Endothelial cell of umbilical vein (primary cell): ENCODE measurements around the gene RBM6. TPM values are rescaled to one million over a fixed set of nuclear protein-coding genes. Genes with fewer than 3 reads are reported as not detected.

Experiments
- BruUV-seq: library from RNA; stranded (reverse); fragments of 400-500 nt; replicated peaks from 2 replicates; lab custom pipeline; 2021; lab: Mats Ljungman, UMichigan
- CTCF ChIA-PET: fragments of 300-600, 350-600 bp; sonication (Branson Sonifier 250); formaldehyde crosslinking; loops from one replicate; lab custom pipeline; 2021; ENCODE audit warnings: antibody characterized with exemption, inconsistent platforms; lab: Charles Lee
- POLR2A ChIA-PET: fragments of 300-600, 350-600 bp; sonication (Branson Sonifier 250); formaldehyde crosslinking; loops from one replicate; lab custom pipeline; 2021; ENCODE audit warnings: antibody characterized with exemption, inconsistent platforms; lab: Charles Lee
- DNase-seq: peaks from one replicate; pipeline ENCODE4 v3.0.0-alpha.2; 2011; ENCODE audit warnings: low read depth, low spot score
- FAIRE-seq: peaks from 2 replicates; lab custom pipeline; 2011; peaks lifted over from hg19 to GRCh38; lab: Jason Lieb, UNC
- H2AFZ ChIP-seq: 2 replicates; pipeline ENCODE4 v1.6.0; 2012; ENCODE audit warnings: low read depth, low read length, control low read depth, inconsistent platforms
- H3K27ac ChIP-seq: 2 replicates; pipeline ENCODE4 v1.5.1; 2011; ENCODE audit warnings: low read depth, mild to moderate bottlenecking, control low read depth, low read length, moderate library complexity; ENCODE audit not compliant: insufficient read depth
- H3K27me3 ChIP-seq, 2 experiments: 2 replicates each; pipeline versions ENCODE4 v1.6.0 to v1.6.1; 2011; ENCODE audit warnings: low read length in 2 of 2, mixed read lengths in 1 of 2; ENCODE audit not compliant: control insufficient read depth in 2 of 2, insufficient read depth in 2 of 2
- H3K36me3 ChIP-seq, 2 experiments: 2 replicates in 1 of 2; 3 replicates in 1 of 2; pipeline ENCODE4 v1.5.1; 2011; ENCODE audit warnings: low read length in 2 of 2, mild to moderate bottlenecking in 1 of 2, moderate library complexity in 1 of 2; ENCODE audit not compliant: control insufficient read depth in 2 of 2, insufficient read depth in 2 of 2; ENCODE audit errors: extremely low read depth in 1 of 2
- H3K4me1 ChIP-seq: 3 replicates; pipeline ENCODE4 v1.5.1; 2011; ENCODE audit warnings: mild to moderate bottlenecking, low read length; ENCODE audit not compliant: control insufficient read depth, insufficient read depth; ENCODE audit errors: extremely low read depth
- H3K4me2 ChIP-seq: 2 replicates; pipeline ENCODE4 v1.6.1; 2011; ENCODE audit warnings: low read length, control low read depth, mixed read lengths; ENCODE audit not compliant: insufficient read depth
- H3K4me3 ChIP-seq, 3 experiments: fragments of 200-600 bp in 1 of 3; sonication (generic), shearing (Covaris generic) in 1 of 3; replicated peaks in 1 of 3; 2 replicates each; pipeline ENCODE4 v1.5.1; 2011 to 2016; ENCODE audit warnings: control low read depth in 3 of 3, low read length in 3 of 3, mild to moderate bottlenecking in 2 of 3, inconsistent platforms in 1 of 3, low read depth in 1 of 3, moderate library complexity in 1 of 3; ENCODE audit not compliant: insufficient read depth in 1 of 3
- H3K79me2 ChIP-seq: 2 replicates; pipeline ENCODE4 v1.6.0; 2012; ENCODE audit warnings: low read length, inconsistent platforms; ENCODE audit not compliant: control insufficient read depth, insufficient read depth
- H3K9ac ChIP-seq: replicated peaks from 2 replicates; pipeline ENCODE3; 2011; ENCODE audit warnings: low read length, control low read depth; ENCODE audit not compliant: insufficient read depth; ENCODE audit errors: extremely low read depth
- H3K9me1 ChIP-seq: replicated peaks from 3 replicates; pipeline ENCODE4 v1.6.0; 2011; ENCODE audit warnings: mild to moderate bottlenecking, low read length; ENCODE audit not compliant: control insufficient read depth, insufficient read depth; ENCODE audit errors: extremely low read depth
- H3K9me3 ChIP-seq: replicated peaks from 2 replicates; pipeline ENCODE4 v1.5.1; 2012; ENCODE audit warnings: low read length, inconsistent platforms; ENCODE audit not compliant: control insufficient read depth, insufficient read depth
- H4K20me1 ChIP-seq: replicated peaks from 2 replicates; pipeline ENCODE3; 2011; ENCODE audit warnings: mild to moderate bottlenecking, low read length; ENCODE audit not compliant: control insufficient read depth, insufficient read depth; ENCODE audit errors: extremely low read depth
- EZH2 ChIP-seq: IDR thresholded peaks from 2 replicates; pipeline ENCODE4 v1.6.1; 2012; ENCODE audit warnings: borderline replicate concordance, low read depth, mild to moderate bottlenecking, moderate library complexity, low read length, inconsistent platforms; ENCODE audit not compliant: severe bottlenecking
- FOS ChIP-seq: IDR thresholded peaks from 2 replicates; pipeline ENCODE4 v1.6.1; 2011; ENCODE audit warnings: mild to moderate bottlenecking, low read length, moderate library complexity, borderline replicate concordance; ENCODE audit not compliant: insufficient read depth
- GATA2 ChIP-seq: IDR thresholded peaks from 2 replicates; pipeline ENCODE4 v1.7.0; 2011; ENCODE audit warnings: low read depth, mild to moderate bottlenecking, moderate library complexity, mixed read lengths, low read length; ENCODE audit not compliant: insufficient read length, insufficient read depth
- JUN ChIP-seq: IDR thresholded peaks from 2 replicates; pipeline ENCODE4 v1.6.1; 2011; ENCODE audit warnings: borderline replicate concordance, low read depth; ENCODE audit not compliant: insufficient read length, insufficient read depth
- MYC ChIP-seq: IDR thresholded peaks from one replicate; pipeline ENCODE4 v1.6.1; 2011; ENCODE audit warnings: mild to moderate bottlenecking, low read depth, low read length
- POLR2A ChIP-seq: IDR thresholded peaks from 2 replicates; pipeline ENCODE4 v1.6.1; 2012; ENCODE audit warnings: low read depth, mild to moderate bottlenecking, control low read depth, low read length
- POLR2AphosphoS5 ChIP-seq: IDR thresholded peaks from 2 replicates; pipeline ENCODE4 v1.6.1; 2012; ENCODE audit warnings: low read depth, mild to moderate bottlenecking, control low read depth, low read length, moderate library complexity; ENCODE audit not compliant: insufficient read depth
- dilution Hi-C: fragments of 300-500 bp; cut with MboI; formaldehyde crosslinking; loops from one replicate; pipeline ENCODE4 v1.15.0; 2019; ENCODE audit warnings: low sequenced_read_pairs; ENCODE audit not compliant: extremely low pct_ligation_motif_present
- intact Hi-C: fragments of 100-400 bp; cut with micrococcal nuclease; formaldehyde crosslinking; loops from one replicate; pipeline ENCODE4 v1.10.0; 2022
- polyA plus RNA-seq, 4 experiments: library from polyadenylated mRNA; depleted of rRNA in 3 of 4; stranded (reverse) in 3 of 4; unstranded in 1 of 4; fragments of >200 nt; gene quantifications; 2 replicates each; pipeline versions ENCODE4 v1.2.1 to v1.2.3, GENCODE V29; 2011 to 2012; ENCODE audit warnings: missing spikeins in 1 of 4
- total RNA-seq: library from RNA; stranded (reverse); gene quantifications from 2 replicates; pipeline ENCODE4 v1.2.3, GENCODE V29; 2021
- TF ChIP-seq, protein P1 (sequence below), 2 donors: IDR thresholded peaks; 1 replicate in 1 of 2; 2 replicates in 1 of 2; pipeline ENCODE4 v1.5.1; 2011; ENCODE audit warnings: low read length in 2 of 2, mild to moderate bottlenecking in 2 of 2, moderate library complexity in 2 of 2, control low read depth in 1 of 2, inconsistent platforms in 1 of 2, low read depth in 1 of 2; ENCODE audit not compliant: insufficient read depth in 1 of 2; ENCODE audit errors: extremely low read depth in 1 of 2
- TF ChIP-seq, protein P2 (sequence below): IDR thresholded peaks from 2 replicates; pipeline ENCODE4 v1.6.1; 2011; ENCODE audit not compliant: insufficient read depth, insufficient read length

RBM6 gene
- total and polyA plus RNA-seq, 2 donors (not counting 3 experiments of a cell fraction or from before 2014, with no cell fraction given): 30.4 to 94.5 TPM

DNA sequence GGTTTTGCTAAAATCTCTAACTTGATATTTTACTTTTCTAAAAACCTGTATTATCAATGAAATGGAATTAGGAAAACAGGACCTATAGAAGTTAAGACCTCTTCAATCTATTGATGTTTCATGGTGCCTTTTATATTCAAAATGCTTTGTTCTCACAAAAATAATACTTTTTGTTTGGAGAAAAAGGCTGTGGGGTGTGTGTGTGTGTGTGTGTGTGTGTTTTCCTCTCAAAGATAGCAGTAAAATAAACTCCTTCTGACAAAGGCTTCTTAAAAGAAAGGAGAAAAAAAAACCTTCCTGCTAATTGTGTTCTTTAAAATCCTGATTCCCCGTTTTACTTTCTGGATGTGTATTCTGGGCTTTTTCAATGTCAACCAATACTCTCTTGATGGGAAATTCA lies 54.5 kb downstream of the RBM6 start:
- no peaks in the 10 kb centered on the region for H3K9me1 ChIP-seq
- no peak for DNase-seq
- peaks cover 29% of the 10 kb centered on the region for H3K4me1 ChIP-seq
- no peak for FAIRE-seq
- peaks cover 19% of the 10 kb centered on the region for H3K79me2 ChIP-seq
- H3K36me3 ChIP-seq: peaks cover 0 to 2% of the 10 kb centered on the region in 2 experiments
- no peak overlapping the region for H3K4me3 ChIP-seq
- ChIA-PET POLR2A (no interaction called here), CTCF (no interaction called here)
- H2AFZ ChIP-seq: no peak overlapping the region
- H3K9me3 ChIP-seq: no peaks in the 10 kb centered on the region
- no TSS peak for BruUV-seq
- no peak overlapping the region for H3K9ac ChIP-seq
- no peaks in the 10 kb centered on the region for H3K27me3 ChIP-seq
- TF ChIP-seq FOS (no peak), GATA2 (no peak), POLR2A (no peak), EZH2 (no peak), MYC (no peak), POLR2AphosphoS5 (no peak), JUN (no peak)
- TF ChIP-seq, protein P1, sequence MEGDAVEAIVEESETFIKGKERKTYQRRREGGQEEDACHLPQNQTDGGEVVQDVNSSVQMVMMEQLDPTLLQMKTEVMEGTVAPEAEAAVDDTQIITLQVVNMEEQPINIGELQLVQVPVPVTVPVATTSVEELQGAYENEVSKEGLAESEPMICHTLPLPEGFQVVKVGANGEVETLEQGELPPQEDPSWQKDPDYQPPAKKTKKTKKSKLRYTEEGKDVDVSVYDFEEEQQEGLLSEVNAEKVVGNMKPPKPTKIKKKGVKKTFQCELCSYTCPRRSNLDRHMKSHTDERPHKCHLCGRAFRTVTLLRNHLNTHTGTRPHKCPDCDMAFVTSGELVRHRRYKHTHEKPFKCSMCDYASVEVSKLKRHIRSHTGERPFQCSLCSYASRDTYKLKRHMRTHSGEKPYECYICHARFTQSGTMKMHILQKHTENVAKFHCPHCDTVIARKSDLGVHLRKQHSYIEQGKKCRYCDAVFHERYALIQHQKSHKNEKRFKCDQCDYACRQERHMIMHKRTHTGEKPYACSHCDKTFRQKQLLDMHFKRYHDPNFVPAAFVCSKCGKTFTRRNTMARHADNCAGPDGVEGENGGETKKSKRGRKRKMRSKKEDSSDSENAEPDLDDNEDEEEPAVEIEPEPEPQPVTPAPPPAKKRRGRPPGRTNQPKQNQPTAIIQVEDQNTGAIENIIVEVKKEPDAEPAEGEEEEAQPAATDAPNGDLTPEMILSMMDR (IDR thresholded peaks at IDR 0.05; ENCODE audit: extremely low read depth in 1 of 2, insufficient read depth in 1 of 2, low read depth in 1 of 2, low read length in 2 of 2): no peak
- TF ChIP-seq, protein P2, sequence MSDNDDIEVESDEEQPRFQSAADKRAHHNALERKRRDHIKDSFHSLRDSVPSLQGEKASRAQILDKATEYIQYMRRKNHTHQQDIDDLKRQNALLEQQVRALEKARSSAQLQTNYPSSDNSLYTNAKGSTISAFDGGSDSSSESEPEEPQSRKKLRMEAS: no peak
- no peak overlapping the region for H3K27ac ChIP-seq
- peaks cover 6% of the 10 kb centered on the region for H4K20me1 ChIP-seq
- dilution Hi-C loops (no loop called here), intact Hi-C loops (no loop called here)
- no peak overlapping the region for H3K4me2 ChIP-seq
